Mucosa of rectum (tissue), 2 donors: Measurements from ENCODE around the gene CLSTN1.

Source experiments
- H3K27ac ChIP-seq, 2 donors: one replicate each; pipeline ENCODE4 v1.7.0; 2013; ENCODE audit warnings: inconsistent platforms in 2 of 2, low read depth in 2 of 2, low read length in 2 of 2
- H3K27me3 ChIP-seq, 2 donors: one replicate each; pipeline ENCODE4 v1.7.0; 2013; ENCODE audit warnings: low read length in 2 of 2; ENCODE audit not compliant: control insufficient read depth in 2 of 2, insufficient read depth in 2 of 2
- H3K36me3 ChIP-seq, 2 donors: one replicate each; pipeline ENCODE4 v1.7.0; 2013; ENCODE audit warnings: low read length in 2 of 2; ENCODE audit not compliant: control insufficient read depth in 2 of 2, insufficient read depth in 2 of 2
- H3K4me1 ChIP-seq, 2 donors: one replicate each; pipeline ENCODE4 v1.7.0; 2013; ENCODE audit warnings: low read length in 2 of 2, mild to moderate bottlenecking in 1 of 2; ENCODE audit not compliant: control insufficient read depth in 2 of 2, insufficient read depth in 2 of 2
- H3K4me3 ChIP-seq, 2 donors: one replicate each; pipeline ENCODE4 v1.7.0; 2013; ENCODE audit warnings: low read length in 2 of 2
- H3K9ac ChIP-seq, 2 donors: one replicate each; pipeline ENCODE4 v1.7.0; 2013; ENCODE audit warnings: low read length in 2 of 2, low read depth in 1 of 2, mild to moderate bottlenecking in 1 of 2
- H3K9me3 ChIP-seq, 2 donors: one replicate each; pipeline ENCODE4 v1.7.0; 2013; ENCODE audit warnings: low read length in 2 of 2; ENCODE audit not compliant: control insufficient read depth in 2 of 2
- donor health status: healthy.
- donor health status: Normal muscosa, but diverticular disease.

The CLSTN1 gene

DNA sequence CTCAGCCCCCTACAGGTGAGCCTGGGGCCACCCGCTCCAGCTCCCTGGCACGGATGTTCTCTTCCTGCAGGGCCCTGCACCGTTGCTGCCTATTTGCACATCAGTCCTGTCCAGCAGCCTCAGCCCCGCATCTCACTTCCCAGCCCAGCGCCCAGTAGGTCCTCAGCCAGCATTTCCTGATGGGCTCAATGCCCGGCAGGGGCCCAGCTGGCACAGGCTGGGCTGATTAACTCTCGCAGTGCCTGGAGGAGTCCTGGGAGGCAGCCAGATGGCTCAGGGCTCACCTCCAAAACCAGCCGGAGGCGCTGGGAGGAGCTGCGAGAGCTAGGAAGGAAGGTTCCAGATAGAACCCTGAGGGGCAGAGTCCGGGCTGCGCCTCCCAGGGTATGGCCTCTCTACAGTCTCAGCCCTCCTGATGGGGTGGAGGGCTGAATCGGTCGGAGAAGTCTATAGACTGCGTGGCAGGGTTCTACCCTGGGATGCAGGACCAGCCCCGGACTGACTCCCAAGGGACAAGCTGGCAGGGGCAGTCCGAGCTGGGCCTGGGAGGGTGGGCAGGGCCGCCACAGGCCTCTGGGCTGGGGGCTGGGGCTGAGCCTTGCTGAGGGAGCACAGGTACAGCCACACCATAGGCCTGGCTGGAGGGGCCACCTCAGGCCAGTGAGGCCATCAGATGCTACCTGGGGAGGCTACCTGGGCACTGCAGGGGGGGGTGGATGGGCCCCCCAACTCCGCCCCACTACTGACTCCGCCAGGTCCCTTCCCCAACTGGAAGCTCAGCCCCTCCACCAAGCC is 19.2 kb upstream of the CLSTN1 start:
- Histone ChIP-seq H3K27ac (peak overlapping the region; percentile 70 to 80), H3K9me3 (no peaks in the 10 kb centered on the region), H3K4me1 (peaks cover 17 to 26% of the 10 kb centered on the region in 2 donors), H3K9ac (peak overlapping the region in 1 of 2 donors; percentile 50), H3K27me3 (no peaks in the 10 kb centered on the region), H3K36me3 (no peaks in the 10 kb centered on the region), H3K4me3 (no peak overlapping the region)

DNA sequence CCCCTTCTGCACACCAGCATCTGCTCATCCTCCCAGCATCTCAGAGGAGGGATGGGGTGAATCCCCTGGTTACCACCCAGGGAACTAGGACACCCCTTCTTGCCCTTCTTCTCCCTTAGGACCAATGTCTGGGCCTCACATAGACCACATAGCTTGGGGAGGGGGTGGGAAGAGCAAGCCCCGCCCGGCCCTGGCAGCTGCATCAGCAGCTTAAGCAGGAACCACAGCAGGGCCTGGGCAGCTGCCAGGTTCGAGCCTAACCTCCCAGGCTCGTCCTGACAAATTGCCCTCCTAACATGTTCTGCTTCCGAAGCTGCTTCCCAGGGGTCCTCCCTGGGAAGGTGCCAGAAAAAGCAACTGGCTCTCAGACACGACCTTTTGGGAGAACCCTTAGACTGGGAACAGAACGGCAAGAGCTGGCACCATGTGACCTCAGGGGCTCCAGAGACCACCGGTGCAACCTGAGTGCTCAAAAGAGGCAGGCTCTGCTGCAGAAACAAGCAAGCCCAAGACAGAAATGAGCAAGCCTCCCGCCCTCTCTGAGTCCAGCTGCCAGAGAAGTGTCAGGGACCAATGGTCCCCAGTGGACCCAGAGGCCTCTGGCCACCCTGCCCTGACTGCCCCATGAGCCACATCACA is 18.4 kb upstream of the CLSTN1 start:
- no peak overlapping the region for H3K4me3 ChIP-seq
- peaks cover 17 to 26% of the 10 kb centered on the region in 2 donors for H3K4me1 ChIP-seq
- peak overlapping the region in 1 of 2 donors; percentile 80 for H3K27ac ChIP-seq
- H3K9ac ChIP-seq: no peak overlapping the region
- H3K36me3 ChIP-seq: no peaks in the 10 kb centered on the region
- no peaks in the 10 kb centered on the region for H3K27me3 ChIP-seq
- no peaks in the 10 kb centered on the region for H3K9me3 ChIP-seq

DNA sequence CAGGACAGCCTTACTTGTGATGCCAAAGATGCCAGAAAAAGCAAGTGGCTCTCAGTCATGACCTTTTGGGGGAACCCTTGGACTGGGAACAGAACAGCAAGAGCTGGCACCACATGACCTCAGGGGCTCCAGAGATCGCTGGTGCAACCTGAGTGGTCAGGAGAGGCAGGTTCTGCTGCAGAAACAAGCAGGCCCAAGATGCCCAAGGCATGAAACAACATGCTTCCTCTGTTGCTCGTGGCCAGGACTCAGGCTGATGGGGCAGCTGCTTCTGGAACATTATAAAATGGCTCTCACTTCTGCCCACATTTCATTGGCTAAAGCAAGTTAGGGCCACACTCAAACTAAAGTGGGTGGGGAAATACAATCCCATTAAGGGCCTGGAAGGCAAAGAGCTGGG is 17.7 kb upstream of the CLSTN1 start:
- H3K9me3 ChIP-seq: no peaks in the 10 kb centered on the region
- peaks cover 19 to 26% of the 10 kb centered on the region in 2 donors for H3K4me1 ChIP-seq
- H3K27ac ChIP-seq: no peak overlapping the region
- H3K9ac ChIP-seq: no peak overlapping the region
- no peak overlapping the region for H3K4me3 ChIP-seq
- no peaks in the 10 kb centered on the region for H3K27me3 ChIP-seq
- H3K36me3 ChIP-seq: no peaks in the 10 kb centered on the region

DNA sequence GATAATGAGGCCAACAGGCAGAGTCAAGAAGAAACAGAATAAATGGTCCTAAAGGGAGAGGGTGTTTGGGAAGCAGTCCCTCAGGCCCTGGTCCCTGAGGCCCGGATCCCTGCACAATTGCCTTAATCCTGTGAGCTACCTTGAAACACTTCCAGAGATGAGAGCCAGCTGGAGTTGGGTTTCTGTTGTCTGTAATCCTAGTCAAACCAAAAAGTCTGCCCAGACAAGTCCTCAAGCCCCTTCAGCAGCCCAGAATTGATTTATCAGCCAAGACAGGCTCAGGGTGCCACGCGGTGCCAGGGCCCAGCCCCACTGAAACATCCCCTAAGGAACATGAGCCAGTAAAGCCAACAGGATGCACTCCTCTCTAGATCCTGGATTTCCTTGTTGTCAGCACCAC is 16.4 kb upstream of the CLSTN1 start:
- no peak overlapping the region for H3K4me3 ChIP-seq
- H3K36me3 ChIP-seq: no peaks in the 10 kb centered on the region
- no peaks in the 10 kb centered on the region for H3K27me3 ChIP-seq
- no peak overlapping the region for H3K27ac ChIP-seq
- peaks cover 32 to 38% of the 10 kb centered on the region in 2 donors for H3K4me1 ChIP-seq
- no peaks in the 10 kb centered on the region for H3K9me3 ChIP-seq
- H3K9ac ChIP-seq: no peak overlapping the region

DNA sequence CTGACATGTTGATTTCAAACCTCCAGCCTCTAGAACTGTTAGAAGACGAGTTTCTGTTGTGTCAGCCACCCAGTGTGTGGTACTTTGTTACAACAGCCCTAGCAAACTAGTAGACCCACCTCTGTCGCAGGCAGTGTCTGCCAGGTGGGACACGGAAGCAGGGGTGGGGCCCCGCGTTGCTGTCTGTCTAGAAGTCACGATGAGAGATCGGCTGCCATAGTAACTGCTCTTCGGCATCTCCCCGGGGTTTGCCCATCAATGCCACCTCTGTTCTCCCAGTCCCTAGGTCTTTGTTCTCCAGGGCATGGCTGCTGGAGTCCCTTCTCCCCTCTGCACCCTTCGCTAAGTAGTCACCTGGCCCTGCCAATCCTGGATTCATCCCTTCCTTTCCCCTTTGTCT is 15.2 kb upstream of the CLSTN1 start:
- Histone ChIP-seq H3K4me3 (no peak overlapping the region), H3K27me3 (no peaks in the 10 kb centered on the region), H3K36me3 (no peaks in the 10 kb centered on the region), H3K9ac (no peak overlapping the region), H3K4me1 (peaks cover 38 to 46% of the 10 kb centered on the region in 2 donors), H3K9me3 (no peaks in the 10 kb centered on the region), H3K27ac (peak overlapping the region in 1 of 2 donors; percentile 8)

DNA sequence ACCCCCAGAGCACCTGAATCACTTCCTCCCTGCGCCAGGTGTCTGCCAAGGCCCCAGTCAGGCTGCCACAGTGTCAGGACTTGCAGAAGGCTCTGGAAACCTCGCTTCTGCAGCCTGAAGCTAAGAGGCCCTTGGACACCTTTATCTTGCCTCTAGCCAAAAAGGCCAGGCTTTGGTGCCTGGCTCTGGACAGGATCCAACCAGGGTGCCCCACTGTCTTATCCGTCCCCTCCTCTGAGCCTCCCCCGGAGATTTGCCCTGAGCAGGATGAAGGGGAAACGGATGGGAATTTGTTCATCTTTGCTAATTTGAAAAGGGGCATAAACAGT is 12.8 kb upstream of the CLSTN1 start:
- Histone ChIP-seq H3K27ac (peak overlapping the region in 1 of 2 donors; percentile 61), H3K4me1 (peaks cover 24 to 29% of the 10 kb centered on the region in 2 donors), H3K36me3 (no peaks in the 10 kb centered on the region), H3K9me3 (no peaks in the 10 kb centered on the region), H3K9ac (peak overlapping the region in 1 of 2 donors; percentile 65), H3K4me3 (no peak overlapping the region), H3K27me3 (no peaks in the 10 kb centered on the region)

DNA sequence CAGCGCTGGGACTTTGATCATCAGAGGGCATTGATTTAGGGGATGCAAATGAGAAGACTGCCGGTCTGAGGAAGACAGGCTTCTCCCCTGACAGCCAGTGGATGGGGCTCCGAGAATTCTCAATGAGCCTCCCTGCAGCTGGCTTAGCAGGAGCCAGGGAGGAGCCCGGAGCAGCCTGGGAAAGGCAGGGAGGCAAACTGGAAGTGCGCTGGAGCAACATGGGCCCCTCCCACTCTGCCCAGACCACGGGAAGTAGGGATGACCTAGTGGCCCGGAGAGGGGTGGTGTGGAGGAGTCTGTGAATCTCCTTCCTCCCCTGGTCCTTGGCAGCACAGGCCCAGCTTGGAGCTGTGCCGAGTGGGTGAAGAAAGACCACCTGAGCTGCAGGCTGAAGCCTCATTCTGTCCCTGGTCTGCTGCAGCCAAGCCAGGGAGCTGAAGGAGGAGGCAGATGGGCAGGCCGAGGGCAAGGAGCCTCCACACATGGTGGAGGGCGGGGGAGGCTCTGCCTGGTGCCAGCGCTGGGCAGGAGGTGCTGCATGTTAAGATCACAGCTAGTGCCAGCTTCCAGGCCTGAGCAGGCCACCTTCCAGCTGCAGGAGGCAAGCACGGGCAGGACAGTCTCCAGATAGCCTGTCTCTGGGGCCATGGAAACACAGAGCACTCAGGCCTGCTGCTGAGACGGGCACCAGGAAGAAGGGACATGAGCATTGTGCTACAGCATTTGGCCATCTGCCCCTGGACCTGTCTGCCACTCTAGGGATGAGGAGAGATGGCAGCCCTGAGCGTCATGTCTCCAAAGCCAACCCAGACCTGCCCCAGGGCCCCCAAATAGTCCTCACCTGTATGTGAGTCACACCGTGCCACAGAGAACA is 12.2 kb upstream of the CLSTN1 start:
- Histone ChIP-seq H3K27ac (peak overlapping the region; percentile 61), H3K9me3 (no peaks in the 10 kb centered on the region), H3K36me3 (no peaks in the 10 kb centered on the region), H3K4me3 (peak overlapping the region in 1 of 2 donors; percentile 16), H3K4me1 (peaks cover 24 to 29% of the 10 kb centered on the region in 2 donors), H3K9ac (peak overlapping the region; percentile 24 to 65), H3K27me3 (no peaks in the 10 kb centered on the region)

DNA sequence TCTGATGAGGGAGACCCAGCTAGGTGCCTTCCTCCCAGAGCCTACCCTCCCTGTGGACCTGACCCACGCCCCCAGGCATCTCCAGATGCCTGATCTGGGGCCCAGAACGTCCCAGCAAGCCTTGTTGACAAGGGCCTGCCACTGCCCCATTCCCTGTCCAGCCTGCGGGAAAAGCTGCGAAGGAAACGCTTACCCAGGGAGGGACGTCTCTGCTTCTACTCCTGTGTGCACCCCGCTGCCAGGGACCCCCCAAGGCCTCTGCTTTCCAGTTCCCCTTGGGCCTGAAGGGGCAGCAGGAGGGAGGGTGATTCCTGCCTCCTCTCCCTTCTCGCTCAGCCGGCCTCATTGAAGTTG is 11.6 kb upstream of the CLSTN1 start:
- H3K4me1 ChIP-seq: peaks cover 24 to 29% of the 10 kb centered on the region in 2 donors
- H3K27ac ChIP-seq: peak overlapping the region; percentile 61 to 77
- H3K9ac ChIP-seq: peak overlapping the region in 1 of 2 donors; percentile 65
- no peaks in the 10 kb centered on the region for H3K27me3 ChIP-seq
- no peaks in the 10 kb centered on the region for H3K36me3 ChIP-seq
- no peak overlapping the region for H3K4me3 ChIP-seq
- no peaks in the 10 kb centered on the region for H3K9me3 ChIP-seq

DNA sequence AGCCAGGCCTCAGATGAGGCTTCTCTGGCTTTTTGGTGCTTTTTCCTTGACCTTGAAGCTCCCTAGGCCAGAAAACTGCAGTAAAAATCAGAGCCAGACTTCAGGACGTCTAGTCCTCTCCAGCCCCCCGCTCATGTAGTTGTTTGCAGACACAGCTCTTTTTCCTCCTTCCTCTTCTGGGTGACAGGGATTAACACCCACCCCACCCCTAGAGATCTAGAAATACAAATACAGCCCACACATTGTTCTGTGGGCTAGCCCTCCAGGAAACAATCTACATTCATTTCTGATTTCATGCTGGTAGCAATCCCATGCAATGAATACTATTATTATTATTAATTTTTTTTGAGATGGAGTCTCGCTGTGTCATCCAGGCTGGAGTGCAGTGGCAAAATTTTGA is 9.9 kb upstream of the CLSTN1 start:
- H3K4me3 ChIP-seq: no peak overlapping the region
- H3K27me3 ChIP-seq: no peaks in the 10 kb centered on the region
- H3K9ac ChIP-seq: no peak overlapping the region
- H3K36me3 ChIP-seq: no peaks in the 10 kb centered on the region
- no peak overlapping the region for H3K27ac ChIP-seq
- no peaks in the 10 kb centered on the region for H3K9me3 ChIP-seq
- H3K4me1 ChIP-seq: peaks cover 21 to 23% of the 10 kb centered on the region in 2 donors
